Endothelial cell (in vitro differentiated cells): Measurements from ENCODE around the gene PTPRN2. TPM values are rescaled to one million over a fixed set of nuclear protein-coding genes. Genes with fewer than 3 reads are reported as not detected.

ENCODE experiments used
- DNase-seq: peaks from one replicate; pipeline ENCODE4 v3.0.0; 2021; ENCODE audit warnings: low spot score
- H3K27ac Mint-ChIP-seq: one replicate; pipeline ENCODE4 v1.8.0; 2021; ENCODE audit warnings: mixed read lengths, inconsistent platforms; ENCODE audit not compliant: unreplicated experiment
- H3K27me3 Mint-ChIP-seq: one replicate; pipeline ENCODE4 v1.8.0; 2021; ENCODE audit warnings: mild to moderate bottlenecking, moderate library complexity, mixed read lengths, inconsistent platforms; ENCODE audit not compliant: unreplicated experiment
- H3K36me3 Mint-ChIP-seq: one replicate; pipeline ENCODE4 v1.8.0; 2021; ENCODE audit warnings: mild to moderate bottlenecking, low read depth, mixed read lengths, inconsistent platforms; ENCODE audit not compliant: unreplicated experiment
- H3K4me1 Mint-ChIP-seq: one replicate; pipeline ENCODE4 v1.8.0; 2021; ENCODE audit warnings: mild to moderate bottlenecking, mixed read lengths, inconsistent platforms; ENCODE audit not compliant: unreplicated experiment
- H3K4me3 Mint-ChIP-seq: one replicate; pipeline ENCODE4 v1.8.0; 2021; ENCODE audit warnings: mild to moderate bottlenecking, mixed read lengths, inconsistent platforms; ENCODE audit not compliant: unreplicated experiment
- H3K9me3 Mint-ChIP-seq: one replicate; pipeline ENCODE4 v1.8.0; 2021; ENCODE audit warnings: mixed read lengths, inconsistent platforms; ENCODE audit not compliant: unreplicated experiment
- total RNA-seq: library from RNA; stranded (reverse); fragmentation: NEBNext Ultra II Directional; extraction: Animal tissue kit (Norgen Biotek cat#: 25700); gene quantifications from one replicate; pipeline ENCODE4 v1.2.1, GENCODE V29; 2021; ENCODE audit not compliant: unreplicated experiment
- TF ChIP-seq, protein P1 (sequence below): fragments of 200-600 bp; sonication (generic); IDR thresholded peaks from one replicate; pipeline ENCODE4 v1.5.0; 2021; ENCODE audit warnings: antibody characterized with exemption; ENCODE audit not compliant: unreplicated experiment

Gene PTPRN2
- total RNA-seq, 1 donor from 2014 or later, result 0.18 TPM

DNA sequence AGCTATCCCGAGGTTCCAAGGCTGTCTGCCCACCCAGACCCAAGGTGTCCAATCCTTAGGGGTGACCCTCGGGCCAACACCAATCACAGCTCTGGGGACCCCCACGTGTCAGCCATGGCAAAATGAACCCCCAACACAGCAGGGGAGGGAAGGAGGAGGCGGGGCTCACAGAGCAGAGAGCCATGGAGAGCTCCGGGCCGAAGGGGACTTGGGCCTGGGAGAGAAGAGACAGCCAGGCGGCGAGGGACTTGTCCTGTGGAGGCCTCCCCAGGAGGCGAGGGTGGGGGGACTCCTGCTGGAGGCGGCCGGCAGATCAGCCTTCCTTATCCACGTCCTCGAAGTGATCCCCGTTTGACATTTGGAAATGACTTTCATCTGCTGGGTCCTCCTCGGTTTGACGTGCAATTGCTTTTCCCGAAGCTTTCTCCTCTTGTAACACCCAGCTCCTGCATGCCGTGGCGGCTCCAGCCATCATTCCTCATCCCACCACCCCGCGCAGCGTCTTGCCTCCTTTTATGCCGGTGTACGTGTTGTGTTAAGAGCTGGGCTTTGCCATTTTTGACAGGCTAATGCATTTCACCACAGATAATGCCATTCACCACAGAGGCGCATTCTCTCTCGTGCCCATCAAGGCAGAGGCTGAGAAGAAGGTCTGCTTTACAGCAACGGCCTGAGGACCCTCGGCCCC lies 913.5 kb downstream of the PTPRN2 start:
- DNase-seq, result no peak
- Mint-ChIP-seq H3K27ac (no peak overlapping the region), H3K9me3 (peaks cover 45% of the 10 kb centered on the region), H3K27me3 (peaks cover 21% of the 10 kb centered on the region), H3K36me3 (peaks cover 12% of the 10 kb centered on the region), H3K4me1 (no peaks in the 10 kb centered on the region), H3K4me3 (no peak overlapping the region)
- TF ChIP-seq, protein P1, sequence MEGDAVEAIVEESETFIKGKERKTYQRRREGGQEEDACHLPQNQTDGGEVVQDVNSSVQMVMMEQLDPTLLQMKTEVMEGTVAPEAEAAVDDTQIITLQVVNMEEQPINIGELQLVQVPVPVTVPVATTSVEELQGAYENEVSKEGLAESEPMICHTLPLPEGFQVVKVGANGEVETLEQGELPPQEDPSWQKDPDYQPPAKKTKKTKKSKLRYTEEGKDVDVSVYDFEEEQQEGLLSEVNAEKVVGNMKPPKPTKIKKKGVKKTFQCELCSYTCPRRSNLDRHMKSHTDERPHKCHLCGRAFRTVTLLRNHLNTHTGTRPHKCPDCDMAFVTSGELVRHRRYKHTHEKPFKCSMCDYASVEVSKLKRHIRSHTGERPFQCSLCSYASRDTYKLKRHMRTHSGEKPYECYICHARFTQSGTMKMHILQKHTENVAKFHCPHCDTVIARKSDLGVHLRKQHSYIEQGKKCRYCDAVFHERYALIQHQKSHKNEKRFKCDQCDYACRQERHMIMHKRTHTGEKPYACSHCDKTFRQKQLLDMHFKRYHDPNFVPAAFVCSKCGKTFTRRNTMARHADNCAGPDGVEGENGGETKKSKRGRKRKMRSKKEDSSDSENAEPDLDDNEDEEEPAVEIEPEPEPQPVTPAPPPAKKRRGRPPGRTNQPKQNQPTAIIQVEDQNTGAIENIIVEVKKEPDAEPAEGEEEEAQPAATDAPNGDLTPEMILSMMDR, result no peak

DNA sequence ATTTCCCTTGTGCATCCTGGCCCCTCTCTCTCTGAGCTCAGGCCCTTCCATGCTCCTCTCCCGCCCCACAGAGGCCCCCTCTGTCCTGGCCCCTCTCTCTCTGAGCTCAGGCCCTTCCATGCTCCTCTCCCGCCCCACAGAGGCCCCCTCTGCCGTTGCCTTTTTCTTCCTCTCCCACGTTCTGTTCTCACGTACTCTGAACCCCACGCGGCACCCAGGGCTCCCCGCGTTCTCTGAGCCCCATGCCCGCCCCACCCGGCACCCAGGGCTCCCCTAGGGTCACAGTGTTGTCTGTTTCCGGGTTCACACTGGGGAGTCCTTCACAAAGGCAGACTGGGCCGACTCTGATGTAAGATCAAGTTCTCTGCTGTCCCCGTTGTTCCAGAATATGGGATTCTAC lies 914.0 kb downstream of the PTPRN2 start:
- peaks cover 24% of the 10 kb centered on the region for H3K27me3 Mint-ChIP-seq
- no peak overlapping the region for H3K27ac Mint-ChIP-seq

DNA sequence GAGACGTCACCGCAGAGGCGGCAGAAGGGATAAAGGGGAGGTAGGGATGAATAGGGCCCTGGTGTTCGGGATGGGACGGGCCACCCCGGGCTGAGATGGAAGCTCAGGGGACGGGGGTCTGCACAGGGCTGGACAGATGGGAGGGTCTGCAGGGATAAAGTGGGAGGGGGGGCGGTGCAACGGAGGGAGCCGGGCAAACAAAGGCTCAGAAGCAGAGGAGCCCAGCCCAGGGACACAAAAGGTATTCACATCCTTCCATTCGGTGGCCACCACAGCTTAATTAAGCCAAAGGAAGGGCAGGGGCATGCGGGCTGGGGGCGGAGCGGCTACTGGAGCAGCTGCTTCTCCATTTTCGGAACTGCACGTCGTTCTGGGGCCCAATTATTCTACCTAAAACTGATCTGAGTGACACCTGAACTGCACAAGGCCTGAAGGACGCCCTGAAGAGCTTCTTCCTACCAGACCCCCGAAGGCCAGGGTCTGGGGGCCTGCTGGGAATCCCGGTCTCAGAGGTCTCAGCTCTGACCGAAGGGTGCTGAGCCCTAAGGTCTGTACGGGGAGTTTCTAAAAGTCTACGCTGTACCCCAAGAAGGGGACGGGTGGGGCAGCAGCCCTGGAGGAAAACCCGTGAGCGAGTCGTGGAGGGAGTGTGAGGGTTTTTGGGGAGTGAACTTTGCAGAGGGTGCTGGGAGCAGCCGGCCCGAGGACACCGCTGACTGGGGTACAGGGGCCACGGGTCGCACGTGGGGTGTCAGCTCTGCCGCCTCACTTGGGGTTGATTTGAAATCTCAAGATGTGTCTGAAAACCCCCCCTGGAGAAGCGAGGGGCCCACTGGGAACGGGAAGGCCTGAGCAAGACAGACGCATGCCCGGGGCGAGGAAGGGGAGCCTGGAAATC lies 916.0 kb downstream of the PTPRN2 start:
- TF ChIP-seq, protein P1, result no peak
- DNase-seq, result no peak
- Mint-ChIP-seq H3K9me3 (peaks cover 43% of the 10 kb centered on the region), H3K27me3 (peaks cover 14% of the 10 kb centered on the region), H3K4me3 (no peak overlapping the region), H3K36me3 (peaks cover 15% of the 10 kb centered on the region), H3K27ac (no peak overlapping the region), H3K4me1 (no peaks in the 10 kb centered on the region)

More for the DNA sequence above, 914.0 kb downstream of the PTPRN2 start:
- TF ChIP-seq, protein P1, result no peak
- Mint-ChIP-seq H3K36me3 (peaks cover 12% of the 10 kb centered on the region), H3K4me3 (no peak overlapping the region), H3K4me1 (no peaks in the 10 kb centered on the region), H3K9me3 (peaks cover 49% of the 10 kb centered on the region)
- no peak for DNase-seq

DNA sequence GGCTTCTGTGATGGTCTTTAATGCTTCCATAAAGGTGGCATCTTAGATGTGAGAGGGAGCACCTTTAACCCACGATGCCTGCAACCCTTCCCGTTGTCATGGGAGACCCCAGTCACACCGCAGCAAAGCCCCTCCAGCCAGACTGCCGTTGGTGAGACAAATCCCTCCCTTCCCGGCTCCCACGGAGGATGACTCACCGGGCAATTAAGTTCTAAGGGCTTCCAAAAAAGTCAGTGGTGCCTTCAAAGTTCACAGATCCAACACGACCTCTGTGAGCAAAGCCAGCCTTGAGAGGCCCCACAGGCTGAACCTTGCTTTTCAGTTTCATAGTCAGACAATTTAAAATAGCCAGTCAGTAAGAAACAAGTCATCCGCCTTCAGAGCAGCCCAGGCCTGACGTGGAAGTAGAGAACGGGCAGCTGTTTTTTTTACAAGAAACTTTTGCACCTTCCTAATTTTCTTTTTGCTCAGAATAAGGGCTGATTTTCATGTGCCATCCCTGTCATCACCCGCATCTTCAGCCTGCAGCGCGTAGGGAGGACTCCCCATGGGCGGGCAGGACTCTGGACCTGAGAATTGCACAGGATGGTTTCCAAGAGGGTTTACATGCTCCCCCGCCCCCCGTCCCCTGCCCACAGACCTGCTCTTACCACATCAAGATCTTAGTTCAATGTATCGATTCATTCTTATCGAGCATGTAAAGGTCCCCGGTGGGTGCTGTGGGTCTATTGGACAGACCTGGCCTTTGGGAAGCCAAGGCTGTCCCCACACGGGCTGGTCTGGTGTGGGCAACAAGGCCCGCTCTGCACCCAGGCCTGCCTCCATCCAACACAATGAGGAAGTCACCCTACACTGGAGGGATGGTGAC lies 916.9 kb downstream of the PTPRN2 start:
- Mint-ChIP-seq H3K27me3 (peaks cover 19% of the 10 kb centered on the region), H3K27ac (no peak overlapping the region), H3K36me3 (peaks cover 20% of the 10 kb centered on the region), H3K4me3 (no peak overlapping the region), H3K9me3 (peaks cover 42% of the 10 kb centered on the region), H3K4me1 (no peaks in the 10 kb centered on the region)
- DNase-seq, result no peak
- TF ChIP-seq, protein P1, result no peak
